ENCODE results near the gene SLC35F4. TPM values are rescaled to one million over a fixed set of nuclear protein-coding genes. Genes with fewer than 3 reads are reported as not detected.

The SLC35F4 gene
- total and polyA plus RNA-seq, 2 of the 8 experiments (the other 6 are each of a cell fraction or from before 2014, with no cell fraction given) = not detected

GRCh38 chr14:57837267-57837666 lies 28.6 kb downstream of the SLC35F4 start:
- Histone ChIP-seq H2BK120ac (replicated peaks; ENCODE audit: low read depth, low read length) (no peak overlapping the region), H3K14ac (ENCODE audit: insufficient read length) (no peak overlapping the region), H3K23me2 (ENCODE audit: low read depth, low read length) (no peaks in the 10 kb centered on the region), H3K4ac (replicated peaks; ENCODE audit: insufficient read length, low read depth, low read length) (no peak overlapping the region), H4K20me1 (replicated peaks in 1 of 2; ENCODE audit: control insufficient read depth in 1 of 2, insufficient read depth in 2 of 2, low read length in 2 of 2) (no peaks in the 10 kb centered on the region), H3K36me3 (ENCODE audit: control insufficient read depth in 2 of 4, insufficient read depth in 4 of 4, low read length in 3 of 4) (no peaks in the 10 kb centered on the region), H2BK12ac (ENCODE audit: low read depth, low read length) (0 out of 2 replicates have a peak overlapping the region, but pooled peaks have one; percentile 46), H3K56ac (replicated peaks; ENCODE audit: insufficient read length, low read depth, low read length) (no peak overlapping the region), H4K8ac (ENCODE audit: extremely low read depth, insufficient read depth, low read length) (no peak overlapping the region), H2AK5ac (ENCODE audit: low read depth, low read length) (no peak overlapping the region), H3K4me2 (ENCODE audit: insufficient read depth in 1 of 2, low read depth in 2 of 2, low read length in 2 of 2) (no peak overlapping the region), H3K4me1 (replicated peaks in 1 of 4; ENCODE audit: control insufficient read depth in 3 of 4, insufficient read depth in 4 of 4, low read length in 3 of 4) (peaks cover 0 to 5% (median 0%) of the 10 kb centered on the region in 4 experiments; a peak in 1 of 7 replicates), H3K9ac (replicated peaks in 1 of 4; ENCODE audit: extremely low read depth in 1 of 4, low read depth in 3 of 4, low read length in 3 of 4) (no peak overlapping the region), H2BK20ac (ENCODE audit: low read length) (no peak overlapping the region), H2AFZ (ENCODE audit: low read length) (no peak overlapping the region), H2BK15ac (ENCODE audit: low read length) (no peak overlapping the region), H3K23ac (ENCODE audit: insufficient read length) (no peak overlapping the region), H3K79me2 (ENCODE audit: control insufficient read depth in 1 of 2, insufficient read depth in 2 of 2, low read length in 2 of 2) (no peaks in the 10 kb centered on the region), H3K4me3 (ENCODE audit: extremely low read depth in 1 of 4, insufficient read depth in 2 of 4, low read depth in 3 of 4, low read length in 4 of 4) (no peak overlapping the region), H3K9me3 (ENCODE audit: insufficient read depth in 2 of 2, low read depth in 1 of 2, low read length in 1 of 2) (no peaks in the 10 kb centered on the region), H3K79me1 (ENCODE audit: low read depth, low read length) (no peaks in the 10 kb centered on the region), H3K27ac (ENCODE audit: low read depth, low read length) (no peak overlapping the region), H3K18ac (ENCODE audit: extremely low read depth, low read length) (no peak overlapping the region), H4K91ac (replicated peaks; ENCODE audit: insufficient read length, low read length) (no peak overlapping the region), H2BK5ac (ENCODE audit: low read depth, low read length) (no peak overlapping the region), H4K5ac (ENCODE audit: insufficient read length, low read depth, low read length) (no peak overlapping the region), H3K27me3 (replicated peaks in 1 of 4; ENCODE audit: control insufficient read depth in 3 of 4, extremely low read depth in 1 of 4, insufficient read depth in 3 of 4, low read length in 3 of 4) (no peaks in the 10 kb centered on the region)
- ChIA-PET CTCF (ENCODE audit: partially characterized antibody) (interaction anchor here (1.2 to 1.9 kb wide), 4 partner anchors 9 to 54 kb away, joined by 3 to 6 read pairs (median 4); no protein-coding TSS in a partner anchor), POLR2A (ENCODE audit: partially characterized antibody) (no interaction called here)
- TF ChIP-seq RAD21 (IDR thresholded peaks at IDR 0.05 in 1 of 2, conservative IDR thresholded peaks at IDR 0.05 in 1 of 2; ENCODE audit: low read depth in 2 of 2, low read length in 2 of 2) (peak in 1 of 2 experiments; percentile 13; a peak in 1 of 4 replicates), GTF2F1 (IDR thresholded peaks at IDR 0.05; ENCODE audit: borderline replicate concordance, low read depth, low read length) (no peak), RNF2 (IDR thresholded peaks at IDR 0.05; ENCODE audit: borderline replicate concordance, low read depth, low read length, missing control alignments, poor library complexity, severe bottlenecking) (no peak), RFX5 (IDR thresholded peaks at IDR 0.05; ENCODE audit: borderline replicate concordance, low read depth, low read length) (no peak)
- TF ChIP-seq, protein P1, sequence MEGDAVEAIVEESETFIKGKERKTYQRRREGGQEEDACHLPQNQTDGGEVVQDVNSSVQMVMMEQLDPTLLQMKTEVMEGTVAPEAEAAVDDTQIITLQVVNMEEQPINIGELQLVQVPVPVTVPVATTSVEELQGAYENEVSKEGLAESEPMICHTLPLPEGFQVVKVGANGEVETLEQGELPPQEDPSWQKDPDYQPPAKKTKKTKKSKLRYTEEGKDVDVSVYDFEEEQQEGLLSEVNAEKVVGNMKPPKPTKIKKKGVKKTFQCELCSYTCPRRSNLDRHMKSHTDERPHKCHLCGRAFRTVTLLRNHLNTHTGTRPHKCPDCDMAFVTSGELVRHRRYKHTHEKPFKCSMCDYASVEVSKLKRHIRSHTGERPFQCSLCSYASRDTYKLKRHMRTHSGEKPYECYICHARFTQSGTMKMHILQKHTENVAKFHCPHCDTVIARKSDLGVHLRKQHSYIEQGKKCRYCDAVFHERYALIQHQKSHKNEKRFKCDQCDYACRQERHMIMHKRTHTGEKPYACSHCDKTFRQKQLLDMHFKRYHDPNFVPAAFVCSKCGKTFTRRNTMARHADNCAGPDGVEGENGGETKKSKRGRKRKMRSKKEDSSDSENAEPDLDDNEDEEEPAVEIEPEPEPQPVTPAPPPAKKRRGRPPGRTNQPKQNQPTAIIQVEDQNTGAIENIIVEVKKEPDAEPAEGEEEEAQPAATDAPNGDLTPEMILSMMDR (IDR thresholded peaks at IDR 0.05; ENCODE audit: control extremely low read depth in 1 of 3, insufficient read depth in 1 of 3, low read depth in 1 of 3, low read length in 3 of 3) = peak in 2 of 3 experiments; percentile 6 to 27; a peak in 1 of 4 replicates
- WGBS, 2 experiments (ENCODE audit: extremely low coverage in 1 of 2, insufficient coverage in 1 of 2, insufficient read length in 1 of 2, insufficient replicate concordance in 2 of 2, low coverage in 1 of 2, low lambda C conversion rate in 2 of 2, missing lambda C conversion rate in 1 of 2) = 92% methylated on average over 8 of the region's 8 CpGs; no CpG with 5 or more reads in 1 of the 2 experiments
- DNase-seq (ENCODE audit: low read depth in 1 of 2, low spot score in 2 of 2) = no peak
- no peak for FAIRE-seq
